NOMO-1 treated with DMSO at 0.1 percent for 48 hours (cell line): Measurements from ENCODE around the gene CAMK2N1.
"Not testable (repeated sequence)": the region's sequence is repeated elsewhere in the genome, so short reads cannot be mapped to it uniquely, and the experiment has no call there.

ENCODE experiments used
- DNase-seq: peaks from one replicate; lab custom pipeline; 2025; ENCODE audit not compliant: unreplicated experiment; lab: John Stamatoyannopoulos, UW

Gene CAMK2N1

GRCh38 chr1:20496725-20497383, 10.8 kb upstream of the CAMK2N1 start:
- DNase-seq = not testable (repeated sequence)

- DNase-seq = no peak
These were observed 10.2 kb upstream of the CAMK2N1 start for GRCh38 chr1:20496241-20496661.

GRCh38 chr1:20495661-20496060, 9.7 kb upstream of the CAMK2N1 start:
- no peak for DNase-seq

- DNase-seq = no peak
These were observed 8.8 kb upstream of the CAMK2N1 start for GRCh38 chr1:20494609-20495311.

- DNase-seq = peak; percentile 82
These were observed 8.0 kb upstream of the CAMK2N1 start for GRCh38 chr1:20493839-20494608.

- DNase-seq = peak; percentile 34
These were observed 7.3 kb upstream of the CAMK2N1 start for GRCh38 chr1:20493309-20493708.

GRCh38 chr1:20492751-20493150, 6.7 kb upstream of the CAMK2N1 start:
- no peak for DNase-seq

GRCh38 chr1:20491866-20492265, 5.9 kb upstream of the CAMK2N1 start:
- no peak for DNase-seq

GRCh38 chr1:20491178-20491577, 5.2 kb upstream of the CAMK2N1 start:
- DNase-seq = no peak

GRCh38 chr1:20487236-20487590, 1.2 kb upstream of the CAMK2N1 start:
- no peak for DNase-seq

- DNase-seq = no peak
These were observed 636 bp upstream of the CAMK2N1 start for GRCh38 chr1:20486457-20487235.

GRCh38 chr1:20484519-20485462, 1.2 kb downstream of the CAMK2N1 start:
- DNase-seq = no peak

- no peak for DNase-seq
These were observed 2.0 kb downstream of the CAMK2N1 start for GRCh38 chr1:20483833-20484518.

GRCh38 chr1:20483098-20483832, 2.7 kb downstream of the CAMK2N1 start:
- DNase-seq = no peak

GRCh38 chr1:20481643-20482498, 4.1 kb downstream of the CAMK2N1 start:
- no peak for DNase-seq

- DNase-seq = no peak
These were observed 4.9 kb downstream of the CAMK2N1 start for GRCh38 chr1:20480951-20481617.

GRCh38 chr1:20480243-20480944, 5.6 kb downstream of the CAMK2N1 start:
- DNase-seq = no peak
